Amniotic stem cell (primary cell): ENCODE data around the gene TSEN15.
"Not testable (repeated sequence)": the region's sequence is repeated elsewhere in the genome, so short reads cannot be mapped to it uniquely, and the experiment has no call there.

Experiments
- DNase-seq: peaks from one replicate; lab custom pipeline; 2025; lab: John Stamatoyannopoulos, UW

The TSEN15 gene

GRCh38 chr1:184053881-184054280 lies 2.4 kb downstream of the TSEN15 start:
- DNase-seq: no peak

GRCh38 chr1:184056921-184057555 lies 5.5 kb downstream of the TSEN15 start:
- DNase-seq: no peak

GRCh38 chr1:184059887-184060286 lies 8.4 kb downstream of the TSEN15 start:
- DNase-seq: no peak

DNA sequence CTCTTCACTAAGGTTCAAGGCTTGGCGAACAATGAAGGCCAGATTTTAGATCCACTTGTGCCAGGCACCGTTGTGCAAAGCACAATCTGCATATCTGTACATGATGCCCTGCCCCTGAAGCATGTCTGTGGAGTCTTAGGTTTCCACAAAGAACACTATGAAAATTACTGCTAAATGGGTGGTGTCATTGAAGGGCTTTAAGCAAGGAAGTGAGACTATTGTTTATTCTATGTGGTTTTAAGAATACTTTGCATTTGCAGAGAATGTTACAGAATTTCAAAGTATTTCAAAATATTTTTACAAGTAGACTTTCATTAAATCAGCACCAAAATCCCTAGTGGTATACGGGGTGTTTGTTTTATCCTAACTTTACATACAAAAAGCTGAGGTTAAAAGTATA lies 8.8 kb downstream of the TSEN15 start:
- no peak for DNase-seq

DNA sequence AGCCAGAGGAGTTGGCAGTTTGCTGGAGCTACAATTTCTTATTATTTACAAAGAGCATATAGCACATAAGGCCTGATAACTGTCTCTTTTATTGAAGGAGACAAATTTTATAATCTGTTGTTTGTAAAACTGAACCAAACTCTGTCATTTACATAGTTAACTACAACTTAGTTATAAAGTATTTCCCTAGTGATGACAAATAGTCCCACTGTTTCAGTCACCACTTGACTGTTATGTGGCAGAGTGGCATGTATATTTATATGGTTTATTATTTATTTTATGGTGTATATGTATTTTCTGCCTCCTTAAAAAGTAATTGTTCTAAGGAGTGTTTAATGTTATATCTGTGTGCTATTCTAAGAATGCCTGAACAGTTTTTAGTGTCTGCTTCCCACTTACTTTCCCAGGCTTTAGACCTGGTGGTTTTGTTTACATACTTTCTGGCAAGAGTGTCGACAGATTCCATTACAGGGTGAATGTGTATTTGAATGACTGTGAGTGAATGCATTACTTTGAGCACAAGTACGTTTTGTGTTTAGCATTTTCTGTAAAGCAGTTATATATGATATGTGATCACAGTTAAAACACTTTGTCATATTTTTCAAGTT lies 10.0 kb downstream of the TSEN15 start:
- no peak for DNase-seq

DNA sequence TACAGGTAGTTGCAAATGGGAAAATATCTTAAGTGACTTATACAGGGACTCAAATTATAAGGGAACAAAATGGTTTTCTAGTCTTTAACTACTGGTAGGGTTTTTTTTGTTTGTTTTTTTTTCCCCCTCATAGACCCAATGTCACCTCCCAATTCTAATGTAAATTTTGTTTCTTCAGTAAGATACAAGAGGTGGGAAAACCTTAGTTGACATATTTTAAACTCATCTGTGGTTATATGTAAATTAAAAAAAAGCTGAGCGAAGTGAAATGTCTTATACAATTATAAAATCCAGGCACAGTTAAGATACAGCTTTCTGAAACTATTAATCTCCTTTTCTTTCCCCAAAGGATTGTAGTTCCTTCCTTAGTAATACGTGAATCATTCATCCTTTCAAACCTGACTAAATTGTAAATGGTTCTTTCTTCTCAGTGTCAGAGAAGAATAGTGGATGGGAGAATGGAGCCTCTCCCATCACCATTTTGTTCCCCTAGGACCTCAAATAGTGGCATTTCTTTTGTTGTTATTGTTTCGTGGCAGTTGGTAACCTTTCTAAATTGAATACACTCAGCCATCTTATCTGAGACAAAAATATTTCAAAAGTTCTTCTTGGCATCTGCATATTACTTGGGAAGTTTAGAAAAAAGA lies 11.2 kb downstream of the TSEN15 start:
- no peak for DNase-seq

GRCh38 chr1:184065559-184065958 lies 14.0 kb downstream of the TSEN15 start:
- no peak for DNase-seq

DNA sequence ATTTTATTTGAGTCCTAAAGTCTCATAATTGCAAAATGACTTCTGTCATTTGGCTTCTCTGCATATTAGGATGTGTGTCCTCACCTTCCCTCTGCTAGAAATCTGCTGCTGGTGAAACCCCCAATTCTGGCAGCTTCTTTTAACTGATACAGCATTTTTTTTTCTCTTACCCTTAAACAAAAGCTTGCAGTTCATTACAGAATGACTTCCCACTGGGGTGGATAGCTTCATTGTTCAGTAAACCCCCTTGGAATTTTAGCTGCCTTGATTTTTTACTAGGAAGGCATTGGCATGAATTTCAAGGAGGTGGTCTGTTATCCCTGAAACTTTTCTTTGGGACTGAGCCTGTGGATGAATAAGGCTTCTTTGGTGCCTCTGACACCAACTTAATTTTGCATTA lies 16.8 kb downstream of the TSEN15 start:
- no peak for DNase-seq

DNA sequence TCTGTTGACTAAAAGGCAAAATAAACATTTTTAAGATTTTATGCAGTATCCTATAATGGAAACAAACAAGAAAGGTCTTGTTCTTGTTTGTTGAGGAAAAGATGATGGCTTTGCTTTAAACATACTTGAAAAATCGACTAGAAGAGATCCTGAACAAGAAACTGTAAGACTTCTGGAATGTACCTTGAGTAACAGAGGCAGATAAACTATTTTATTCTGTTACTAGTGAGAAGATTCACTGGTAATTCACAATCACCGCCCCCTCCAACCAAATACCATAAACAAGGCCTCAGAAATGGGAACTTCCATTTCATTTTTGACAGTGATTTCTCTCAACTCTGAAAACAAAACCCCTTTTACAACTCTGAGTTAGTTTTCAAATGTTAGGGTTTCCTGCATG lies 18.1 kb downstream of the TSEN15 start:
- DNase-seq: no peak

DNA sequence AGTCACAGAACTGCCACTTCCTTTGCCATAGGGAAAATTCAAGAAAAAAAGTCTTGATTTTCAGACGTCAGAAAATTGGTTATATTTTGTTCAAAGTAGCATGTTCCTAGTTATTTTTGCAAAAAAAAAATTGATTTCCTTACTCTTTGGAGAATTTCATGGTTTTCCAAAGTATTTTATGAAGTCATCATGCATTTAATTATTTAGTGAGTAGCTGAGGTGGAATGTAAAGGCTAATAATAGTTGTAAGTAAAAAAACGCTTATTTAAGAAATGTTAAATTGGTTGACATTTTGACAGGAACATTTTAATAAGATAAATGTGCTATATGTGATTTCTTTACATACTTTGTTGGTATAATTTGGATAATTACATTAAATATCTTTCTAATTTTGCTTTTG lies 20.8 kb downstream of the TSEN15 start:
- DNase-seq: no peak

DNA sequence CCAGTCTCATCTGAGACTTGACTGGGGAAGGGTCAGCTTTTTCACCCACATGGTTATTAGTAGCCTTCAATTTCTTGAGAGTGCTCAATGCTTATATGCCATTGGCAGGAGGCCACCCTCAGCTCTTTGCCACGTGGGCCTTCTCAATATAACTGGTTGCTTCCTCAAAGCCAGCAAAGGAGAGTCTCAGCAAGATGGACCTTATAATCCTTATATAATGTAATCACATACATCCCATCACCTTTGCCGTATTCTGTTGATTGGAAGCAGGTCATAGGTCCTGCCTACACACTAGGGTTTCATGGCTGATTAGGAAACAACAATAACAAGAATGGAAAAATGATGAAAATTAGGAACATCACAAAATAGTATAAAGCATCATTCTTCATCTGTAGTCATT lies 22.9 kb downstream of the TSEN15 start:
- DNase-seq: no peak

DNA sequence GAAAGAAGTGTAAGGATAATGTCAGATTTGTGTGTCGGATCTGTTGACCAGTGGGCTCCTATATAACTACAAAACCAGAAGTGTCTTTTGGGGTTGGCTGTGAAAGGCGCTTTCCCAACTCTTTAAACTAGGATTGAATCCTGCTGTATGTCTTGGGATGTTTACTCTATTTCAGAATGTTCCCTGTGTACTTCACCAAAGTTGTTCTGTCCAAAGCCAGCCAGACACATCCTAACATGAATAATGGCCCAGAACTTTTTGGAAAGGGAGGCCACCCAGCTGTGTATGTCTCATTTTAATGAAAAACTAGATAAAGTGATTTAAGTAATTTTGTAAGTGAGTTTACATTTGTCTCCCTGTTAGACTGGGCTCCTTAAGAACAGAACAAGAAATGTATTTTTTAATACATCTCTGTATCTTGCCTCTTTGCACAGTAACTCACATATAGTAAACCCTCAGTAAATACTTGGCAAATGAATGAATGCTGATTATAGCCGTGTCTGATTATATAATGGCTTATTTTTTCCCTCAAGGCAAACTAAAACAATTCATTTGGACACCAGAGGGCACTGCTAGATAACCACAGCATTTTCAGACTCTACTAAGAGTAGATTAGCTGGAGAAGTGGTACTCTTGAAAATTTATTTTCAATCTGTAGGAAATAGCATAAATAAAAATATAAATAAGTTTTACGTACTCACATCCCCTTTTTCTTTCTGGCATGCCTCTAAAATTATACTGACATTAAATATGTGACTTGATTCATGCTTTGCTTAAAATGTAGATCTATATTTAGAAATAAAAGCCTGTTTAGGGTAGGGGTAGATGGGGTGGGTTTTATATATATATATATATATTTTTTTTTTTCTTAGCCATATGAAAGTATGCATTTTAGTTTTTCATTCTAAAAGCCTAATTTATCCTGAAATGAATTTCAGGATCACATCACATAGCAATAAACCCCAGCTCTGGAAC lies 23.8 kb downstream of the TSEN15 start:
- peak; percentile 35 for DNase-seq

DNA sequence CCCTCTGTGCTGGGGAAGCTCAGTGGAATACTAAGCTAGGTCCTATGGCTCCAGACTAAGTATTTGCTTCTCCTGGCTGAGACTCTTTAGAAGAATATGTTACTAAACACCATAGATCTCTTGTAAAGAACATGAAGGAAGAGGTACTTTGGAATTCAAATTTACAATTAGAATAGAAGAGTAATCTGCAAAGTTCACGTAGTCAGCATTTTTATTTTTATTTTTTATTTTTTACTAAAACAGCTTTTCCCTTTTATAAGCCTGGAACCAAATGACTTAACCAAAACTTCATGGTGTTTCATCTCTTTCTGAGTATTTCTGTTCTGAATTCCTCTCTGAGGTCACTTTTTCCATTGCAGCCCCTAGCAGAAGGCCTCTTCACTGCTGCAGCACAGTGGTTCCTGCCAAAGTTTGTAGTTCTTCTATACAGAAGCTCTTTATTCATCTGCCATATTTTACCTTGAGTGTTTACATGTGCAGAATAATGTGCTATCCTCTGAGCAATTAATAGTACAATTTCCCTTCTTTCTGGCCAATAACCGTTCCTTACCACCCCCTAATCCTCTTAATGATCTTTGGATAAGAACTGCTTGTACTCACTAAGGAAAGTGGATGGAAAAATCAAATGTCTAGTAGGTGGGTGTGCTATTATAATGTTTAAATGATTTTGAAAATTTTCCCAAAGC lies 27.2 kb downstream of the TSEN15 start:
- DNase-seq: no peak

- DNase-seq: no peak
These were observed 28.8 kb downstream of the TSEN15 start for GRCh38 chr1:184080309-184080708.

- no peak for DNase-seq
These were observed 31.2 kb downstream of the TSEN15 start for GRCh38 chr1:184082541-184083415.

GRCh38 chr1:184085667-184086066 lies 34.1 kb downstream of the TSEN15 start:
- DNase-seq: no peak

DNA sequence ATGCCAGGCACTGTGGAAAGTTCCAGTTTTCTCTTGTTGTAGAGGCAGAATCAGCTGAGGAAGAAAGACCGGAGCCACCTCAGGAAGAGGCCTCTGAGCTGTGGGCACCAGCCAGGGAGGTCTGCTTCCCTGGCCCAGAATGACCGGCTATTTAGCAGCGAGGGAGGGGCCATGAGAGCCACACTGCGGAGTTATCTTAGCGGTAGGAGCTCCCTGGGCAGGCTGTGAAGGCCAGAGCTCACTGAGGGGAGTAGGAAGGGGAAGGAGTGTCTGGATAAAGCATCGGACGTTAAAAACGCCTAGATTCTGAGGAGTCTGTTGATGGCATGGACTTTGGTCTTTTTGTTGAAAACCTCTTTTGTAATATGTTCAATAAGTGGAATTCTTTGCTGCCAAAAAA lies 36.5 kb downstream of the TSEN15 start:
- DNase-seq: no peak

DNA sequence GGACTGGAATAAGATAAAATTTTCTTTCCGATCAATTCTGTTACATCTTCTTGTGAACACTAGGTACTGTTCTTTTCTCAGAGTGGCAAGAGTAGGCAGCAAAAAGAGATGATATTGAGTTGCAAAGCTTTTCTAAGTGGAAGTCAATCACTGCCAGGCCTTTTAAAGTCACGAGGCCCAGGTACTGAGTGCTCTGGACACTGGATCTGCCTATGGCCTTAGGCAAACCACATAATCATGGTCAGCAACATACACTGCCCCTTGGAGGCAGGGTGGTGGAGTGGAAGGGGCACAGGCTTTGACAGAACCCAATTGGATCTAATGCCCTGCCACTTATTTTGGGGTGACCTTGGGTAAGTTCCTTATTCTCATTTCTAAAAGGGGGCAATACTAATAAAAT lies 41.5 kb downstream of the TSEN15 start:
- no peak for DNase-seq

DNA sequence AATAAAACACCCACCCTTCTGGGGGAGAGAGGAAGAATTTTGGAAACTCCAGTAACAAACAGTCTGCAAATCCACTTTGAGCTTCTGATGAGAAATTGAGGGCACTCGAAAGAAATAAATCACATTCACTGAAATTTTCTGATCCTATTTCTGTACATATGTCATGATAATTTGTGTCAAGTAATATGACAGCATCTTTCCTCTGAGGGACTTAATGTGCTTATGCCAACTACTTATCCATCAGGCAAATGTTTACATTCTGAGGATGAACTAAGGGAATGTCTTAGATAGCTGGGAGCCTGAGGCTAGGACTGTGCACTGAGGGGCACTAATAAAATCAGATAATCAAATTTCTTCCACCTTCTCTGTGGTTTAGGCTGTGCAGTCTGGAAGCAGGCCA lies 44.5 kb downstream of the TSEN15 start:
- DNase-seq: no peak

DNA sequence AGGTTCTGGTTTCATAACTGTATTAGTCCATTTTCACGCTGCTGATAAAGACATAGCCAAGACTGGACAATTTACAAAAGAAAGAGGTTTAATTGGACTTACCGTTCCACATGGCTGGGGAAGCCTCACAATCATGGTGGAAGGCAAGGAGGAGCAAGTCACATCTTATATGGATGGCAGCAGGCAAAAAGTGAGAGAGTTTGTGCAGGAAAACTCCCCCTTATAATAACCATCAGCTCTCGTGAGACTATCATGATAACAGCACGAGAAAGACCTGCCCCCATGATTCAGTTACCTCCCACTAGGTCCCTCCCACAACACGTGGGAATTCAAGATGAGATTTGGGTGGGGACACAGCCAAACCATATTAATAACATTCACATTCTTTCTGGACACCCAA lies 45.0 kb downstream of the TSEN15 start:
- not testable (repeated sequence) for DNase-seq

- DNase-seq: no peak
These were observed 49.6 kb downstream of the TSEN15 start for GRCh38 chr1:184101141-184101540.
